ENCODE data around the gene KLHDC7A.
"Not testable (repeated sequence)": the region's sequence is repeated elsewhere in the genome, so short reads cannot be mapped to it uniquely, and the experiment has no call there.

Gene KLHDC7A

GRCh38 chr1:18480315-18481189 lies at the start of gene KLHDC7A:
Gene KLHDC7A, plus strand, starts transcription at chr1:18480930. Its CDS starts 52 bp downstream, at chr1:18480982.
- FAIRE-seq (no peak), DNase-seq (ENCODE audit: extremely low spot score, insufficient read length, low read depth) (no peak)

DNA sequence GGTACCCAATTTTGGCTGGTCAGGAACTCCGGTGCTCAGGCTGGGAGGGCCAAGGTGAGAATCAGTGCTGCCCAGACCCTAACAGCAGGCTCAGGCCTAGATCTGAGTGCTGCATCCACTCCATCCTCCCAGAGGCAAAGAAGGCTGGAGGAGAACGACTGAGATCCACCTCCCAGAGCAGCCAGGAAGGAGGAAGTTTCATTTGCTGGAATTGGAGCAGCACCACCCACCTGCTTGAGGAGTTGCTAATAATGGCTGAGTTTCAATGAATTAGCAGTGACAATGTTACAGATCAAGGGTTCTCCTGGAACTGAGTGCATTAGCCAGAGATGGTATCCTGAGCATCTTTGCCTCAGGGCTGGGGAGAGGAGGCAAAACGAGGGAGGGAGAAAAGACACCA lies 46.7 kb upstream of the KLHDC7A start:
- FAIRE-seq (no peak), DNase-seq (ENCODE audit: extremely low spot score, insufficient read length, low read depth) (no peak)

- FAIRE-seq (no peak), DNase-seq (ENCODE audit: extremely low spot score, insufficient read length, low read depth) (no peak)
Observed at GRCh38 chr1:18440385-18441226, 40.1 kb upstream of the KLHDC7A start.

GRCh38 chr1:18443587-18444520 lies 36.9 kb upstream of the KLHDC7A start:
- DNase-seq (ENCODE audit: extremely low spot score, insufficient read length, low read depth) (no peak), FAIRE-seq (no peak)

DNA sequence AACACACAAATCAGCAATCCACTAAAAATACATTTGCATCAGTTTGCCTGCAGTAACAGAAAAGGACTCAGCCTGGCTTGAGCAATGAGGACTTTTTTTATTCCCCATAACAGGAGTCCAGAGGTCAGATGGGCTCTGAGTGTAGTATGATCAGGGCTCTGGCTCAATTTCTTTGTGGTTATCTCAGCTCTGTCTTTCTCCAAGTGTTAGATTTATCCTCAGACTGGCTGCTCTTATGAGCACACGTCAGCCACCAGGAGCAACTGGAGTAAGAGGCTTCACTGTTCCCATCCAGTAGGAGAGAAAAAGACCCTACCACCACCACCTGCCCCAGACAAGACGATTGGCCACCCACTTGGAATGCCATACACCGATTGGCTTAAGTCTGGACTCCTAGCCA lies 36.2 kb upstream of the KLHDC7A start:
- DNase-seq (ENCODE audit: extremely low spot score, insufficient read length, low read depth) (no peak), FAIRE-seq (no peak)

DNA sequence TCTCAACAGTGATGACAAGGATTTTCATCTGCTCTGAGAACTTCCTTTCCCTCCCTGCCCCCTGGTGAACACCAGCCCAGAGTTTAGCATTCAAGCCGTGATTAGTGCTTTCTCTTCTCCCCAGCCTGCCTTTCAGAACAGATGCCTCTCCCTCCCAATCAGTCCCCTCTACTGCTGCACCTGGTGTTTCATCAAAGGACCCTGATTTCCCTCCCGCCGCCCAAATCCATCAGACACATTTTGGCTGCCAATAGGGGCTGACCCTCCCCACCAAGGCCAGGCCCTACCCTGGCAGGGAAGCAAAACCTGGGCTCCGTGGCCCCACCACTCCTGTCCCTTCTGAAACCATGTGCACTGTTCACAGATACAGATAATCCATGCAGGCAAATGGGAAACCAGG lies 34.0 kb upstream of the KLHDC7A start:
- FAIRE-seq (no peak), DNase-seq (ENCODE audit: extremely low spot score, insufficient read length, low read depth) (no peak)

GRCh38 chr1:18447509-18448220 lies 33.1 kb upstream of the KLHDC7A start:
- no peak for DNase-seq (ENCODE audit: extremely low spot score, insufficient read length, low read depth)
- FAIRE-seq, result no peak

DNA sequence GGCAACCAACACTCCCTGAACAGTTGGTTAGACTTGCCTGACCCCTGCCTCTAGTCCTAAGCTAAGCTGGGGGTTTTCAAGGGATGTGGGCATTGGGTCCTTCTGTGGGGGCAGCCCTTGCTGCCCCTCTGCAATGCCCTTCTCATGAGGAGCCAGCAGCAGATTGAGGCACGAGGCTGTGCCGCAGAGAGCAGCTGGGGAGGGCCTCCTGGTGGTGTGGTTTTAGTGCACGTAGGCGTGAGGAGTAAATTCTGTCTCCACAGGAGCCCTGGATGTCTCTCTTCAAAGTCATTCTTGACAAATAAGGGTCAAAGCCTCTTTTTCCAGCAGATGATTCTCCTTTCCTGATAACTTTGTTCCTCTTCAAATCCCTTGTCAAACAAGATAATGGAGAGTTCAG lies 31.8 kb upstream of the KLHDC7A start:
- no peak for DNase-seq (ENCODE audit: extremely low spot score, insufficient read length, low read depth)
- FAIRE-seq, result no peak

- no peak for DNase-seq (ENCODE audit: extremely low spot score, insufficient read length, low read depth)
- FAIRE-seq, result no peak
Observed at GRCh38 chr1:18452550-18452949, 28.2 kb upstream of the KLHDC7A start.

- no peak for DNase-seq (ENCODE audit: extremely low spot score, insufficient read length, low read depth)
- FAIRE-seq, result no peak
Observed at GRCh38 chr1:18458133-18459092, 22.3 kb upstream of the KLHDC7A start.

GRCh38 chr1:18461656-18462055 lies 19.1 kb upstream of the KLHDC7A start:
- DNase-seq (ENCODE audit: extremely low spot score, insufficient read length, low read depth), result no peak
- FAIRE-seq, result no peak

GRCh38 chr1:18462517-18462916 lies 18.2 kb upstream of the KLHDC7A start:
- not testable (repeated sequence) for DNase-seq (ENCODE audit: extremely low spot score, insufficient read length, low read depth); FAIRE-seq

- DNase-seq (ENCODE audit: extremely low spot score, insufficient read length, low read depth), result no peak
- FAIRE-seq, result no peak
Observed at GRCh38 chr1:18463063-18463462, 17.7 kb upstream of the KLHDC7A start.

- DNase-seq (ENCODE audit: extremely low spot score, insufficient read length, low read depth) (no peak), FAIRE-seq (no peak)
Observed at GRCh38 chr1:18463984-18464664, 16.6 kb upstream of the KLHDC7A start.

DNA sequence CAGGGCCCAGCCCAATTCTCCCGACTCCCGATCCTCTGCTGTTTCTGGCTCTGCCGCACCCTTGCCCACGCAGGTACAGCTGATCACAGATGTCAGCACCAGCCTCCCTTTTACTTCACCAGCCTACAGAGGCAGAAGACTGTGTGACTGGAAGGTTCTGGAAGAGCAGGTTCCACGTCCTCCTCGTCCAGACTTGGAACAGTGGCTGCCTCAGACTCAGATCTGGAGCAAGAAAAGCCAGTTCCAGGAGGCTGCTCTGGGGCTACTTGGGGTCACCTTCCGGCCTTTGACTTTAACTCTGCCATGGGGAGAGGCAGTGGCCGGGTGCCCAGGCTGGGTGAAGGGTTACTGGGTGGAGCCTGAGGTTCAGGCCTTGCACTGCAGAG lies 16.1 kb upstream of the KLHDC7A start:
- no peak for FAIRE-seq
- DNase-seq (ENCODE audit: extremely low spot score, insufficient read length, low read depth), result no peak

DNA sequence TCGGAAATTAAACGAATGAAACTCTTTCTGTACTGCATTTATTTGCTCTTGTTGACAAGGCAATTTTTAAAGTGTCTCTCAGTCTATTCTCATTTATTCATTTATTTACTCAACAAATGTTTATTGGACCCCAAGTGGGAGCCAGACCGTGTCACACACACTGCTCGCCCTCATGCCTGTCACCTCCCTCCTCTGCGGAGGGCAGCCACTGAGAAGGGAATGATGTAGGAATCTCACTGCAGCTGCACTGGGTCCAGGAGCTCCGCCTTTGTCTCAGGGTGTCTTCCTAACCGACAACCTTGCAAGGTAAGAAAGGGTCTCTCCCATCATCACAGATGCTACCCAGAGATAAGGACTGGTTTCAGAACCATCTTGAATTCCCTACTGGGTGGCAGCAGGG lies 14.1 kb upstream of the KLHDC7A start:
- DNase-seq (ENCODE audit: extremely low spot score, insufficient read length, low read depth) (no peak), FAIRE-seq (no peak)

DNA sequence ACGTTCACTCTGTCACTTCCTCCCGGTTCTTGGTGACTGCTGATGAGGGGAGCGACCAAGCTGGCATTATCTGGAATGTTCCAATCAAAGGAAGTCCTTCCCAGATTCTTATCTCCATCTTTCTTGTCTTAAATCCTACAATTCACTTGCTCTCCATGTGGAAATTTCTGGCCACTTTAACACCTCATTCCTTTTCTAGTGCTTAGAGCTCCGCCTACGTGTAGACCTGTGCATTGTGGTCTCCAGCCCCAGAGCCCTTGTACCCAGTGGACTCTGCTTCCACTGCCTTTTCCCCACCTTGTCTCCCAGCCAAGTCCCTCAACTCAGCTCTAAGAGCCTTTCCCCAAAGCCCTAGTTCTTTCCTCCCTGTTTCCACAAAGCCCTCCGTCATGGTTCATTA lies 12.2 kb upstream of the KLHDC7A start:
- FAIRE-seq, result no peak
- DNase-seq (ENCODE audit: extremely low spot score, insufficient read length, low read depth), result no peak

- no peak for DNase-seq (ENCODE audit: extremely low spot score, insufficient read length, low read depth)
- no peak for FAIRE-seq
Observed at GRCh38 chr1:18469514-18469913, 11.2 kb upstream of the KLHDC7A start.
